ENCODE measurements around the gene AK4.
"Not testable (repeated sequence)": the region's sequence is repeated elsewhere in the genome, so short reads cannot be mapped to it uniquely, and the experiment has no call there.

Gene AK4

GRCh38 chr1:65151641-65152040 lies 3.6 kb downstream of the AK4 start:
- no peak for DNase-seq

- no peak for DNase-seq
Observed at GRCh38 chr1:65153635-65154034, 5.6 kb downstream of the AK4 start.

- no peak for DNase-seq
Observed at GRCh38 chr1:65156910-65157545, 9.0 kb downstream of the AK4 start.

DNA sequence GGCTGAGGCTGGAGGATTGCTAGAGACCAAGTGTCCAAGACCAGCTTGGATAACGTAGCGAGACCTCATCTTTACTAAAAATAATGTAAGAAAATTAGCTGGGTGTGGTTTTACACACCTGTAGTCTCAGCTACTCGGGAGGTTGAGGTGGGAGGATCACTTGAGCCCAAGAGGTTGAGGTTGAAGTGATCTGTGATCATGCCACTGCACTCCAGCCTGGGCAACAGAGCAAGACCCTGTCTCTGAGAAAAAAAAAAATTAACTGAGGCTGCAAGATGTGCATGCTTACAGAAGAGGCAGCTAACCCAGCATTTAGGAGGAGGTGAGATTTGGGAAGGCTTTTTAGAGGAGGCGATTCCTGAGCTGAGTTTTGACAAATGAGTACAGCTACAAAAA lies 9.5 kb downstream of the AK4 start:
- DNase-seq: no peak

GRCh38 chr1:65159291-65159688 lies 11.3 kb downstream of the AK4 start:
- not testable (repeated sequence) for DNase-seq

- no peak for DNase-seq
Observed at GRCh38 chr1:65159801-65160523, 12.0 kb downstream of the AK4 start.

DNA sequence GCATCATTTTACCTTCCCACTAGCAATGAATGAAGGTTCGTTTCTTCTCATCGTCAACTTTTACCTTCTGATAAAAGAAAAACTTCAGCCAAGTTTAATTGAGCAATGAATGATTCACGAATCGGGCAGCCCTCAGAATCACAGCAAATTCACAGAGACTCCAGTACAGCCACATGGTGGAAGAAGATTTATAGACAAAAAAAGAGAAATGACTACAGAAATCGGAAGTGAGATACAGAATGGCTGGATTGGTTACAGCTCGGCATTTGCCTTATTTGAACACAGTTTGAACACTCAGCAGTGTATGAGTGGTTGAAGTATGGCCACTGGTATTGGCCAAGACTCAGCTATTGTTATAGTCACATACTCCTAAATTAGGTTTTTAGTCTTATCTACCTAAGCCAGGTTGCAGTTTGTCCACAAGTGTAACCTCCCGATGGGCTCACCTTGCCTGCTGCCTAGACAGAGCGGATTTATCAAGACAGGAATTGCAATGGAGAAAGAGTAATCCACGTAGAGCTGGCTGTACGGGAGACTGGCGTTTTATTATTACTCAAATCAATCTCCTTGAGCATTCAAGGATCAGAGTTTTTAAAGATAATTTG lies 15.3 kb downstream of the AK4 start:
- no peak for DNase-seq

- not testable (repeated sequence) for DNase-seq
Observed at GRCh38 chr1:65164101-65164500, 16.1 kb downstream of the AK4 start.

GRCh38 chr1:65164633-65165032 lies 16.6 kb downstream of the AK4 start:
- DNase-seq: no peak

DNA sequence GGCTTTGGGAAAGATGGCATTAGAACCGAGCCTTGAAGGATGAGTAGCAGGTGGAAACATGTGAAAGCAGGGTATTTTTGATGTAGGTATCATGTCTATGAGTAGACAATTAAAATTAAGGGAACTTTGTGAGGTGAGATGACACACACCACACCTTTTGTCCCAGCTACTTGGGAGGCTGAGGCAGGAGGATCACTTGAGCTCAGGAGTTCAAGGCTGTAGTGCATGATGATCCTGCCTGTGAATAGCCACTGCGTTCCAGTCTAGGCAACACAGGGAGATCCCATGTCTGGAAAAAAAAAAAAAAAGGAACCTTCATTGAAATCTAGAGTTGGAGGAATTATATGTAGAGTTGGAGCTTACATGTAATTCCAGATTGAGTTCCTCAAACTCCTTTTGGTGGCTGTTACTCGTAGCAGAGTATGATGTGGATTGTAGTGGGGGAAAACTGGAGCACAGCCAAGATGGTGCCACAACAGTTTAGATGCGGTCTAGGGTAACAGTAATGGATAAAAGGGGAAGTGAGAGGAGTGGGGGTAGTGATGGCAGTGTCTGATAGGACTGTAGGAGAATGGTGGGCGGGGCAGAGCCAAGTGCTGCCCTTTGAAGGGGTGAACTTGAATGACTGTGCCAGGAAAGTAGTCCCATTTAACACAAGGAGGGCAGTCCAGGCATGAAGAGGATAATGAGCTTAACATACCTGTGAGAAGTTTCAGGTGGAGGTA lies 17.4 kb downstream of the AK4 start:
- peak; percentile 52 for DNase-seq

- no peak for DNase-seq
Observed at GRCh38 chr1:65166572-65167305, 18.7 kb downstream of the AK4 start.

GRCh38 chr1:65167586-65168242 lies 19.7 kb downstream of the AK4 start:
- no peak for DNase-seq

DNA sequence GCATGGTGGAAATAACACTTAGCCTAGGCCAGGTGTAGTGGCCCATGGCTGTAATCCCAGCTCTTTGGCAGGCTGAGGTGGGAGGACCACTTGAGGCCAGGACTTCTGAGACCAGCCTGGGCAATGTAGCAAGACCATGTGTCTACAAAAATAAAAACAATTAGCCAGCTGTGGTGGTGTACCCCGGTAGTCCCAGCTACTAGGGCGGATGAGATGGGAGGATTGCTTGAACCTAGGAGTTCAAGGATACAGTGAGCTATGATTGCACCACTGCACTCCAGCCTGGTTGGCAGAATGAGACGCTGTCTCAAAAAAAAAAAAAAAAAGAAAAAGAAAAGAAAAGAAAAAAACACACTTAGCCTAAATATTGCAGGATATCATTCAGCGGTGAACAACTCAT lies 20.9 kb downstream of the AK4 start:
- DNase-seq: no peak

DNA sequence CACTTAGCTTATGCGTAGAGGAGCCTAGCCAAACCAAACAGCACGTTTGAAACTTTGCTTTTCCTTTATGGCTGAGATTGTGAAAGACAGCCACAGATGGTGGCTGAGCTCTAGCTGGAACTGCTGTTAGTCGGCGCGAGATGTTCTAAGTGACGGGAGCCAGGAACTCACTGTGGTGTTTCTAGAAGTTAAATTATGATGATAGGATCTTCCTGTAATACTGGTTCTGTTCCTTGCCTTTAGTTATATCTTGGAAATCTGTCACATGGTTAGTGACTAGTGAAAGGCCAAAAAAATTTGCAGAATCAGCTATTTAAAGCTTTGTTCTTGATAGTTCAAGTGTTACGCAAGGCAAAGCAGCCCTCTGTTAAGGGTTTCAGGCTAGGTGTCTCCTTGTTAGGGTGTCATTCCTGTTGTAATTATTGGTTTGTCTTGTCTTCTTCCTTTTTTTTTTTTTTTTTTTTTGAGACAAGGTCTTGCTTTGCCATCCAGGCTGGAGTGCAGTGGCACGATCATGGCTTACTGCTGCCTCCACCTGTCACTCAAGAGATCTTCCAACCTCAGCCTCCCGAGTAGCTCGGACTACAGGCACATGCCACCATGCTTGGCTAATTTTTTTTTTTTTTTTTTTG lies 22.6 kb downstream of the AK4 start:
- peak; percentile 34 for DNase-seq

DNA sequence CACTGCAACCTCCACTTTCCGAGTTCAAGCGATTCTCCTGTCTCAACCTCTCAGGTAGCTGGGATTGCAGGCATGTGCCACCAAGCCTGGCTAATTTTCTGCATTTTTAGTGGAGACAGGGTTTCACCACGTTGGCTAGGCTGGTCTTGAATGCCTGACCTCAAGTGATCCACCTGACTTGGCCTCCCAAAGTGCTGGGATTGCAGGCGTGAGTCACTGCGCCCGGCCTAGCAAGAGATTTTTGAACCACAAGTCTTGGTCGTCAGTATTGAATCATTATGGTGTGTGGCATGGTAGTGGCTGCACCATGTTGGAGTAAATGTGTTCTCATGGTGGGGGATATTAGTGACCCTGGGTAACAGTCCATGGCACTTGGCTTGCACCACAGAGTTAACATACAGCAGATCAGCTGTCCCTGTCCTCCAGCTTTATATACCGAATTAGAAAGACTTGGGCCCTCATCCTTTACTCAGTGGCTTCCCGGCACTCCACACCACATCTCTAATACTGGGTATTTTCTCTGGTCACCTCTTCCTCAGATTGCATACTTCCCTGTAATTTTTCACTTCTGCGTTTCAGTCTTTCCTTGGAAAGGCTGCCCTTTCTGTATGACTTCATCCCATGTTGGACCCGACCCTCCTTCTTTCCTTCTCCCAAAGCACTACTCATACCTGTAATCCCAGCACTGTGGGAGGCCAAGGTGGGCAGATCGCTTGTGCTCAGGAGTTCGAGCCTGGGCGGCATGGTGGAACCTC lies 25.1 kb downstream of the AK4 start:
- no peak for DNase-seq

- DNase-seq: peak; percentile 78
Observed at GRCh38 chr1:65174585-65174984, 26.6 kb downstream of the AK4 start.

DNA sequence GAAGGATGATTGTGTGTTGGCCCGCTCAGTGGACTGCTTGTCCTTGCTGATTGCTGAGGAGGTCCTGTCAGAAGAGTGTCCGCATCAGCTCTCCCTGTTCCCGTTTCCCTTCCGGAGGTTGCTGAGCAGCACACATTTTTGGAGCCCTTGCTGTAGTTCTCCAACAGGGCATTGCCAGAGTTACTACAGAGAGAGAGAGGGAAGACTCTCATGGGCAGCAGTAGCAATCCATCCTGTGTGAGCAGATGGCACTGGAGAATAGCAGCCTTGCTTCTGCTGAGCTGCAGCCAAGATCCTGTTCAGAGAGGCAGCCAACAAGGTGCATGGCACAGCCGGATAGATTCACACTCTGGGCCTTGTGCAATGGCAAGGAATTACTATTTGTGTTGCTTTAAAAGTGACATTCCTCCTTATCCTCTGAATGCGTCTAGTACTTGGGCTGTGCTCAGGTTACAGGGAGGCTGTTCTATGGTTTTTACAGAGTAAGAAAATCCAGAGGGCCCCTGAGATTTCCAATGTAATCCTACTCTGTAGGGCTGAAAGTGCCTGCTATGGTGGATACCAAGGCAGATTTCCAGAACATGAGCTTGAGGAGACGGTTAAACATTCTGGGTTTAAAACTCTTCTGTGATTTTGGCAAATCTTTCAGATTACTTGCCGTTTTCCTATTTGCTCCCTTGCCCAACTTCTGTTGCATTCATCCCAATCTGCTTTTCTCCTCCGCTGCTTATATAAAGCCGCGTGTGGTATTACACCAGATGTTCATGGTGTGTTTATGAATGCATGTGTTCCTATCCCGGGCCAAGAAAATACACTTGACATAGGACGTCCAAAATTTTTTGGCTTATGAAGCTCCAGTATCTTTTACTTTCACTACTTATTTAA lies 27.4 kb downstream of the AK4 start:
- DNase-seq: no peak

DNA sequence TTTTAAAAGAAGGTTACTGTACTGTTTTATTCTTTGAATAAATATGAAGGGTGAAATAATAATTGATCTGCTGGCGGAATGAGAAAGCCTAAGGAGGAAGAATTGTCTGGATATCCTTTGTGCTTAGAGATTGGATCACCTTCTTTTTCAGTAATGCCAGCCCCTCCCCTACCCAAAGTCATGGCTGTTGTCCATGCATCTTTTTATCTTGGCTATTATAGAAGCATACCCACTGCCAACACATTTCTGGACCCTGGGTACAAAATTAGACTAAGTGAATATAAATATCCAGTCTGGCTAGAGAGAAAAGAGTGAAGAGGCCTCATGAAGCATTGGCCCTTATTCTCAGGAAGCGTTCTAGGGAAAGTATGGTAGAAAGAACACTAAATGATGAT lies 28.1 kb downstream of the AK4 start:
- DNase-seq: no peak

DNA sequence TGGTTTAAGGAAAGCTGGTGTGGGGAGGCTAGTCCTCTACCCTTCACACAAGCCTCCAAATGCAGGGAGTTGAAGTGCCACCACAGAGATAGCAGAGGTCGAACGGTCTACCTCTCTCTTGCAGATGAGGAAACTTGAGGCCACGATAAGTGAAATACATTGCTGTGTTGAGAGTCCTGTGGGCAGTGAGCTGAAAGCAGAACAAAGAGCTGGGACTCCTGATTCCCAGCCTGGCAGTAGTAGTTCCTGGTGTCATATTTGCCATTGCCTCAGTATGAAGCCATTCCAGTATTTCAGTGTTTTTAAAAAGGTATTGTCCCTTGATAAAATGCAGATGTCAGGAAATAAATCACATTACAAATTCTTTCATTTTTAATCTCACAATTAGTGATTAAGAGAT lies 28.6 kb downstream of the AK4 start:
- no peak for DNase-seq

DNA sequence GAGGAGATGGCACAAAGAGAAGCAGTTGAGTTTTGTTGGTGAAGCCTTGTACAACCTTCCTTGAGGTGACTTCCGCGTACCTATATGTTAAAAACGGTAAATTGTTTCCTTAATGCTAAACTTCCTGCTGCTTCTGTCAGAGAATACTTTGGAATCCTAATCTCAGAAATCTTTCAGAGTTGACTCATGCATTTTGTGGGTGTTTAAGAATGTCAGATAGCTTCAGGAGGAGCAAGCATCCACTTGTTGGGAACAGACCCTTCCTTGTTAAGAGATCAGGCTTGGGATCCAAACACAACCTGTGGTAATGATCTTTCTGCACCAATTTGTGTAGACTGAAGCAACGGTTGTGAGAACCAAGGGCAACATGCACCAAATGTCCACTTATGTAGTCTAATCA lies 29.5 kb downstream of the AK4 start:
- no peak for DNase-seq
